Measurements from ENCODE around the gene BMX. TPM values are rescaled to one million over a fixed set of nuclear protein-coding genes. Genes with fewer than 3 reads are reported as not detected.

BMX gene
- total RNA-seq, 1 donor from 2014 or later, result 0.78 TPM

GRCh38 chrX:15567267-15567666, 66.7 kb downstream of the BMX start:
- ATAC-seq, result no peak

DNA sequence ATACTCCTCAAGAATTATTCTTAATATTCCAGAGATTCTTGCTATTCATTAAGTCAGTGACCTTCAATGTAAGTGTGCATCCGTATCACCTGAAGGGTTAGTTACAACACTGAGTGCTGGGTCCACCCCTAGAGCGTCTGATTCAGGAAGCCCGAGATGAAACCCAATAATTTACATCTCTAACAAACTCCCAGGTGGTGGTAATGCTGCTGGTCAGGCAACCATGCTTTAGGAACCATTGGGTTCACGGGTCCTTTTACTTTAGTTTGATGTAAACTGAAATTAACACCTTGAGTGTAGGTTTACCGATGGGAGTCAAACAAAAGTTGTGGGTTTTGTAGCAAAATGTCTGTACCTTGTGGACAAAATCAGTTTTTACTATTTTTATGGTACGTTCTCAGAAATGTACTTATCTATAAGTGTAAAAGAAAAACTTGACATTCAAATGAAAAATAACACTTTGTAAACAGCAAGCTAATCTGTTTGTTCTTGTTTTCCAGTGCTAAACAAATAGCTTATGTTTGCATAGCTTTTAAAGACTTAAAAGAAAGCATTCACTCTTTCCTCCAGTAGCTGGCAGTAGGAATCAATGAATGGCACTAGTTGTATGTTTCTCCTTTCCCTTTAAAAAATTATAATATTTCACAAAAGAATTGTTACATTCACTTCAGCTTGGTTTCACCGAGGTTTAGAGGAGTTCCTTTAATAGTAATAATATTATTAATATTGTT, 67.4 kb downstream of the BMX start:
- ATAC-seq (peak; percentile 29), DNase-seq (ENCODE audit: low spot score) (no peak)

More at GRCh38 chrX:15567267-15567666, 66.7 kb downstream of the BMX start:
- DNase-seq (ENCODE audit: low spot score), result no peak

- no peak for DNase-seq (ENCODE audit: low spot score)
- ATAC-seq, result no peak
Measured at GRCh38 chrX:15570145-15570544, 69.5 kb downstream of the BMX start.

- ATAC-seq (no peak), DNase-seq (ENCODE audit: low spot score) (no peak)
Measured at GRCh38 chrX:15574017-15574416, 73.4 kb downstream of the BMX start.

GRCh38 chrX:15576019-15576418, 75.4 kb downstream of the BMX start:
- DNase-seq (ENCODE audit: low spot score), result no peak
- no peak for ATAC-seq

- DNase-seq (ENCODE audit: low spot score) (no peak), ATAC-seq (no peak)
Measured at GRCh38 chrX:15579778-15580747, 79.5 kb downstream of the BMX start.

DNA sequence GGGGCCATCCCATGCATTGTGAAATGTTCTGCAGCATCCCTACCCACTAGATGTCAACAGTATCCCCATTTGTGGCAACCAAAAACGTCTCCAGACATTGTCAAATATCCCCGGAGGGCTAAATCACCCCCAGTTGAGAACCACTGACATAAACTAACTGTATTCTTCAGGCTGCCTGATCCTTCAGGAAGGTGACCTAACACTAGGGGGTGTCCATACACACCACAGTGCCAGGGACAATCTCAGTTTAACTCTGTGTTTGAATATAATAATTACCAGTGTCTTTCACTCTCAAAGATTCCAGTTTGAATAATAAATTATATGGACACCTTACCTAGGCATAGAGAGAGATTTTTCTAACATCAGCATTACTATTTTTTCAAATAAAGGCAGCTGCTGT, 93.8 kb downstream of the BMX start:
- ATAC-seq (peak; percentile 61), DNase-seq (ENCODE audit: low spot score) (no peak)

- ATAC-seq, result no peak
- no peak for DNase-seq (ENCODE audit: low spot score)
Measured at GRCh38 chrX:15598026-15598425, 97.4 kb downstream of the BMX start.

- DNase-seq (ENCODE audit: low spot score) (no peak), ATAC-seq (no peak)
Measured at GRCh38 chrX:15599461-15599860, 98.9 kb downstream of the BMX start.

GRCh38 chrX:15600049-15600448, 99.4 kb downstream of the BMX start:
- ATAC-seq (no peak), DNase-seq (ENCODE audit: low spot score) (no peak)

DNA sequence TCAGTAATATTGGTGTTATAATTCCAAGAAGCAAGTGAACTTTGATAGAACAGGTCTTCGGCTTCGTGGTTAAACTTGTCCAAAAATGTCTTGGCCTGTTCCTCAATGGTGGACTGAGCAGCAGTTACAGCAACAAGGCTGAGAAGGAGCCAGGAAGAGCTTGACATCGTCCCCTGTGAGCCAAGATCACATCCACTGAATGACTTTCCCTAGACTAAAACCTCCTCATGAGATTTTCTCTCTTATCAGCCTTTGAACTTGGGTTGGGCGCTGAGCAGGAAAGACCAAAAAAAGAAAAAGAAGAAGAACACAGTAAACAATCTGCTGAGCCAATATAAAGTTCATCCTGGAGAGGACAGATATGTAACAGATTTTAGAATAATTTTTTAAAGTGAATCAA, 100.1 kb downstream of the BMX start, which contains the start of gene ACE2:
Gene ACE2 (minus strand): TSS at position 216 of the 400 bp plus-strand sequence. CDS start 49 bp downstream, at position 167.
- DNase-seq (ENCODE audit: low spot score) (no peak), ATAC-seq (peak; percentile 53)

DNA sequence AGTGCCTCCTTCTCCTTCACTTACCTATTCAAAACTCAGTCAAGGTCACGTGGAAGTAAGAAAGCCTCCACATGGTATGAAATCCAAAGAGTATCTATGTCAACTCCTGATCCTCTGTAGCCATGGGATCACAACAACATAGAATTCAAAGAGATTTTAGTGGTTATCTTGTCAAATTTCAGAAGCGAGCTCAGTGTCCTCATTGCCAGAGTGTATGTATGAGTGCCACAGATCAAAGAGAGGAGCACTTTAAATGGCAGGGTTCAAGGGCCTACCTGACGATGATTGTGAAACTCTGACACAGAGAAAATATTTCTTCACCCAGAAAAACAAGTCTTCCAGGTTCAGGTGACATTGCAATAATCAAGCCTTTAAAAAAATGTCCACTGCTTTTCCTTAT, 101.3 kb downstream of the BMX start:
- ATAC-seq (peak; percentile 71), DNase-seq (ENCODE audit: low spot score) (no peak)

- no peak for ATAC-seq
Measured at GRCh38 chrX:15602761-15603160, 102.2 kb downstream of the BMX start.

DNA sequence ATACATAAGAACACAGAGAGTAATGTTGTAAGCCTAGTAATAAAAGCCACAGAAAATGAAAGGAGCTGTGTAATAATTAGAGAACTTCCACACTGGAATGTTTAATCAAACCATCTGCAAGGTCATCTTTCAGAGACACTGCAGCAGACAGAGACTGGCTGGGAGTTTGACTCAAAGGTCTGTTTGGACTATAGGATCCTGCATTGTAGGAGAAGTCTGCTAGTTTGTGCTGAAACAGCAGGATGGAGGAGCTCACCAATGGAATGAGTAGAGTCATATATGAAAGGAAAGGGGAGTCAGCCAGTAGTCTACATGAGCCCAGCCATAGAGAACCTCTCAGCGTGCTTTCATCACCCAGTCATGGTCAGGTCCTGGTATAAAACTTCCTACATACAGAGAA, 104.6 kb downstream of the BMX start:
- no peak for ATAC-seq
- DNase-seq (ENCODE audit: low spot score), result no peak

More at GRCh38 chrX:15602761-15603160, 102.2 kb downstream of the BMX start:
- DNase-seq (ENCODE audit: low spot score), result no peak

Other genes starting within 250 kb of the BMX start
- 4.7 TPM for gene ASB9, start 230.7 kb upstream of the BMX start, total RNA-seq
- not detected for gene ASB11, start 185.2 kb upstream of the BMX start, total RNA-seq
- gene PIGA, start 165.3 kb upstream of the BMX start, total RNA-seq, result 5.7 TPM
- gene VEGFD, start 116.4 kb upstream of the BMX start, total RNA-seq, result 0.28 TPM
- 19.3 TPM for gene PIR, start 7.5 kb upstream of the BMX start, total RNA-seq
- gene ACE2, start 100.2 kb downstream of the BMX start, total RNA-seq, result 1.5 TPM
- 9.6 TPM for gene CLTRN, start 164.0 kb downstream of the BMX start, total RNA-seq
- gene CA5B, start 237.5 kb downstream of the BMX start, total RNA-seq, result 1.3 TPM